ENCODE data around the gene PAX5.

The PAX5 gene

GRCh38 chr9:36826581-36826980, 207.5 kb downstream of the PAX5 start:
- Histone ChIP-seq H3K9ac (ENCODE audit: low read depth, low read length) (no peak overlapping the region), H3K36me3 (ENCODE audit: insufficient read depth, low read depth, low read length) (no peaks in the 10 kb centered on the region), H3K4me1 (ENCODE audit: insufficient read depth, low read length) (peaks cover 6% of the 10 kb centered on the region; the same call in 1 of the 2 replicates), H3K27me3 (ENCODE audit: insufficient read depth, low read length) (no peaks in the 10 kb centered on the region; the same call in 1 of the 2 replicates), H3K27ac (ENCODE audit: low read length) (no peak overlapping the region), H3K4me3 (ENCODE audit: low read length) (no peak overlapping the region), H3K9me3 (ENCODE audit: insufficient read depth, low read depth, low read length) (no peaks in the 10 kb centered on the region)

GRCh38 chr9:36825179-36825578, 208.9 kb downstream of the PAX5 start:
- H3K9ac ChIP-seq (ENCODE audit: low read depth, low read length) = no peak overlapping the region

DNA sequence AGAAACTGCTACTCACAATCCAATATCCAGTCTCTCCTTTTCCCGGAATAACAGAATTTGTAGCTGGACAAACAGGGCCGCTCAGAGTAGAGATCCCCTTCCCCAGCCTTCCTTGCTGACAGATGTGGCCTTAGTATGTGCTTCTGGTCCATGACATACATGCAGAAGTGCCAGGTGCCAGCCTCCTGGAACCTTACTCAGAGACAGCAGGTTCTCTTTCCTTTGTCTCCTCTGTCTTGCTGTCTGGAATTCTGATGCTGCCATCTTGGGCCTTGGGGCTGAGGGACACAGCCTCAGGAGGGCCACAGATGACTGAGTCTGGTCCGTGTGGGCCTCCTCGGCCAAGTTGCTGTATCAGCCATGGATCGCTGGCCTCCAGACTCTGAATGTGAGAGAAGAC, 210.1 kb downstream of the PAX5 start:
- Histone ChIP-seq H3K4me3 (ENCODE audit: low read length) (no peak overlapping the region), H3K36me3 (ENCODE audit: insufficient read depth, low read depth, low read length) (no peaks in the 10 kb centered on the region), H3K9ac (ENCODE audit: low read depth, low read length) (no peak overlapping the region), H3K27me3 (ENCODE audit: insufficient read depth, low read length) (peaks cover 17% of the 10 kb centered on the region), H3K9me3 (ENCODE audit: insufficient read depth, low read depth, low read length) (no peaks in the 10 kb centered on the region), H3K4me1 (ENCODE audit: insufficient read depth, low read length) (peaks cover 13% of the 10 kb centered on the region; the same call in 1 of the 2 replicates), H3K27ac (ENCODE audit: low read length) (no peak overlapping the region)

More at GRCh38 chr9:36825179-36825578, 208.9 kb downstream of the PAX5 start:
- Histone ChIP-seq H3K9me3 (ENCODE audit: insufficient read depth, low read depth, low read length) (no peaks in the 10 kb centered on the region), H3K4me1 (ENCODE audit: insufficient read depth, low read length) (peaks cover 6% of the 10 kb centered on the region; the same call in 1 of the 2 replicates), H3K27me3 (ENCODE audit: insufficient read depth, low read length) (peaks cover 5% of the 10 kb centered on the region; the same call in 1 of the 2 replicates), H3K27ac (ENCODE audit: low read length) (no peak overlapping the region), H3K36me3 (ENCODE audit: insufficient read depth, low read depth, low read length) (no peaks in the 10 kb centered on the region), H3K4me3 (ENCODE audit: low read length) (no peak overlapping the region)

- Histone ChIP-seq H3K4me3 (ENCODE audit: low read length) (no peak overlapping the region), H3K27ac (ENCODE audit: low read length) (no peak overlapping the region), H3K9me3 (ENCODE audit: insufficient read depth, low read depth, low read length) (no peaks in the 10 kb centered on the region), H3K9ac (ENCODE audit: low read depth, low read length) (no peak overlapping the region), H3K36me3 (ENCODE audit: insufficient read depth, low read depth, low read length) (no peaks in the 10 kb centered on the region), H3K27me3 (ENCODE audit: insufficient read depth, low read length) (peaks cover 22% of the 10 kb centered on the region), H3K4me1 (ENCODE audit: insufficient read depth, low read length) (peaks cover 17% of the 10 kb centered on the region)
These were observed 210.6 kb downstream of the PAX5 start for GRCh38 chr9:36823466-36823865.

GRCh38 chr9:36822201-36822600, 211.9 kb downstream of the PAX5 start:
- Histone ChIP-seq H3K9ac (ENCODE audit: low read depth, low read length) (no peak overlapping the region), H3K27me3 (ENCODE audit: insufficient read depth, low read length) (peaks cover 34% of the 10 kb centered on the region), H3K4me3 (ENCODE audit: low read length) (no peak overlapping the region), H3K27ac (ENCODE audit: low read length) (no peak overlapping the region), H3K4me1 (ENCODE audit: insufficient read depth, low read length) (peaks cover 12% of the 10 kb centered on the region), H3K9me3 (ENCODE audit: insufficient read depth, low read depth, low read length) (no peaks in the 10 kb centered on the region), H3K36me3 (ENCODE audit: insufficient read depth, low read depth, low read length) (no peaks in the 10 kb centered on the region)

DNA sequence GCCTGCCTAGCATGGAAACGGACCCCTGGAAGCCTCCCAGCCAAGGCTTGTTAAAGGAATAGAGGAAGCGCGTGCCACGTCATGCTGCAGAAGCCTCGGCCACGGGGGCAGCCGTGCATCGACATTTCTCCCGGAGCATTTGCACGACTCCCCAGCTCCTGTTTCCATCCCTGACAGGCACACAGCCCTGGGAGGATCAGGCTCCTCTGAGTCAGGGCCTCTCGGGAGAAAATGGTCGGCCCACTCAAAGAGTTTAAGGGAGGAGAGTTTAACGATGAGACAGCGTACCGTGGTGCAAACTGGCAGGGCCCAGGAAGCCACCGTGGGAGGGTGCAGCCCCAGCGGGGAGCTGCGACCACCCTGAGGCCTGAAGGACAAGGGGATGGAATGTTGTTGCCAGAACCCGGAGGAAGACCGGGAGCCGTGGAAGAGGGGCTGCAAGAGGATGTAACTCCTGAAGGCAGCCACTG, 213.6 kb downstream of the PAX5 start:
- Histone ChIP-seq H3K27ac (ENCODE audit: low read length) (no peak overlapping the region), H3K36me3 (ENCODE audit: insufficient read depth, low read depth, low read length) (no peaks in the 10 kb centered on the region), H3K9ac (ENCODE audit: low read depth, low read length) (no peak overlapping the region), H3K27me3 (ENCODE audit: insufficient read depth, low read length) (peaks cover 35% of the 10 kb centered on the region), H3K4me3 (ENCODE audit: low read length) (no peak overlapping the region), H3K9me3 (ENCODE audit: insufficient read depth, low read depth, low read length) (no peaks in the 10 kb centered on the region), H3K4me1 (ENCODE audit: insufficient read depth, low read length) (peaks cover 12% of the 10 kb centered on the region)

GRCh38 chr9:36818965-36819870, 214.8 kb downstream of the PAX5 start:
- Histone ChIP-seq H3K9me3 (ENCODE audit: insufficient read depth, low read depth, low read length) (no peaks in the 10 kb centered on the region), H3K9ac (ENCODE audit: low read depth, low read length) (no peak overlapping the region), H3K4me3 (ENCODE audit: low read length) (peak overlapping the region; percentile 71), H3K27ac (ENCODE audit: low read length) (no peak overlapping the region), H3K4me1 (ENCODE audit: insufficient read depth, low read length) (peaks cover 12% of the 10 kb centered on the region), H3K27me3 (ENCODE audit: insufficient read depth, low read length) (peaks cover 35% of the 10 kb centered on the region), H3K36me3 (ENCODE audit: insufficient read depth, low read depth, low read length) (no peaks in the 10 kb centered on the region)

GRCh38 chr9:36818242-36818938, 215.7 kb downstream of the PAX5 start:
- Histone ChIP-seq H3K4me3 (ENCODE audit: low read length) (peak overlapping the region; percentile 71), H3K36me3 (ENCODE audit: insufficient read depth, low read depth, low read length) (no peaks in the 10 kb centered on the region), H3K27me3 (ENCODE audit: insufficient read depth, low read length) (peaks cover 35% of the 10 kb centered on the region), H3K27ac (ENCODE audit: low read length) (no peak overlapping the region), H3K9me3 (ENCODE audit: insufficient read depth, low read depth, low read length) (no peaks in the 10 kb centered on the region), H3K4me1 (ENCODE audit: insufficient read depth, low read length) (peaks cover 12% of the 10 kb centered on the region), H3K9ac (ENCODE audit: low read depth, low read length) (no peak overlapping the region)

DNA sequence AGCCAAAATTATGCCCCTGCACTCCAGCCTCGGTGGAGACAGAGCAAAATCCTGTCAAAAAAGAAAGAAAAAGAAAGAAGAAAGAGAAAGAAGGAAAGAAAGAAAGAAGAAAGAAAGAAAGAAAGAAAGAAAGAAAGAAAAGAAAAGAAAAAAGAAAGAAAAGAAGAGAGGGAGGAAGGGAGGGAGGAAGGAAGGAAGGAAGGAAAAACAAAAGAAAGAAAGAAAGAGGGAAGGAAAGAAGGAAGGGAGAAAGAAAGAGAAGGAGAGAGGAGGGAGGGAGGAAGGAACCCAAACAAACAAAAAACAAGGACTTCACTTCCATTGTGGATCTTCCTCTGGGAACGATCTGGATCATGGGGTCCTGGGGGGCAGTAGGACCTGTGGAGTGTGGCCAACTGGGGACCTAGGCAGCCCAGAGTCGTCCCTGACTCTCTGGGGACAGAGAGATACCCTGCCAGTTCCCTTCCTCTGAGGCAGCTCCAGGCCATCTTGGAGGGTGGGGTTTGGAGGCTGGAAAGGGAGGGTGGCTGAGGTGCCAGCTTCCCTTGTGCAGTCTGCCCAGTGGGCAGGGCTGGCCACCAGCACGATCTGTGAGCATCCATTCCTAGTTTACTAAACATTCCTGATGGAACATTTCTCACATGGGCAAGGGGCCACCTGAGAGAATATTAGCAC, 216.8 kb downstream of the PAX5 start:
- Histone ChIP-seq H3K4me3 (ENCODE audit: low read length) (no peak overlapping the region), H3K9ac (ENCODE audit: low read depth, low read length) (no peak overlapping the region), H3K27ac (ENCODE audit: low read length) (no peak overlapping the region), H3K27me3 (ENCODE audit: insufficient read depth, low read length) (peaks cover 35% of the 10 kb centered on the region), H3K4me1 (ENCODE audit: insufficient read depth, low read length) (peaks cover 12% of the 10 kb centered on the region), H3K9me3 (ENCODE audit: insufficient read depth, low read depth, low read length) (no peaks in the 10 kb centered on the region), H3K36me3 (ENCODE audit: insufficient read depth, low read depth, low read length) (no peaks in the 10 kb centered on the region)

DNA sequence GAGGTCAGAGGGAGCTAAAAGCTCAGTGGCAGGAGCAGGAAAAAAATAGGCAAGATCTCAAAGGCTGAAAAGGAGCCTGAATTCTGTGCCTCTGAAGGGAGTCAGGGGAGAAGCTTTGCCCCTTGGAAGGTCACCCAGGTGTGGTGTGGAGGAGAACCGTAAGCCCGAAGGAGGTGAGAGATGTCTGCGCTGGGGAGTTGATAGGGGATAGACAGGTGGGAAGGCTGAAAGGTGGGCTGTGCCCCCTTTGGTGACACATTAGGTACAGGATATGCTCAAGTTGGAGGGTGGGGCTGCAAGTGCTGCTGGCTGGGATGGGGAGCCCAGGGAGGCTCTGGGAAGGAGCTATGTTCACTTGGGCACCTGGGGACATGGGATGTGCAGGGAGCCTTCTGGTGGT, 217.7 kb downstream of the PAX5 start:
- Histone ChIP-seq H3K27ac (ENCODE audit: low read length) (no peak overlapping the region), H3K4me1 (ENCODE audit: insufficient read depth, low read length) (peaks cover 12% of the 10 kb centered on the region), H3K9ac (ENCODE audit: low read depth, low read length) (no peak overlapping the region), H3K4me3 (ENCODE audit: low read length) (no peak overlapping the region), H3K9me3 (ENCODE audit: insufficient read depth, low read depth, low read length) (no peaks in the 10 kb centered on the region), H3K36me3 (ENCODE audit: insufficient read depth, low read depth, low read length) (no peaks in the 10 kb centered on the region), H3K27me3 (ENCODE audit: insufficient read depth, low read length) (peaks cover 35% of the 10 kb centered on the region)

- Histone ChIP-seq H3K4me3 (ENCODE audit: low read length) (no peak overlapping the region), H3K27ac (ENCODE audit: low read length) (no peak overlapping the region), H3K36me3 (ENCODE audit: insufficient read depth, low read depth, low read length) (no peaks in the 10 kb centered on the region), H3K27me3 (ENCODE audit: insufficient read depth, low read length) (peaks cover 35% of the 10 kb centered on the region), H3K9ac (ENCODE audit: low read depth, low read length) (no peak overlapping the region), H3K9me3 (ENCODE audit: insufficient read depth, low read depth, low read length) (no peaks in the 10 kb centered on the region), H3K4me1 (ENCODE audit: insufficient read depth, low read length) (peaks cover 12% of the 10 kb centered on the region)
These were observed 218.3 kb downstream of the PAX5 start for GRCh38 chr9:36815566-36816348.
